Stimulated activated CD8-positive, alpha-beta memory T cell treated with anti-CD3 and anti-CD28 coated beads, Interleukin-4, amount 100 ng/mL, for 1 hour (primary cell): ENCODE results near the gene DOCK1.

Source experiments
- DNase-seq, 2 donors: peaks; one replicate each; pipeline ENCODE4 v3.0.0-alpha.2; 2020; ENCODE audit warnings: low read depth in 2 of 2, low spot score in 1 of 2

The DOCK1 gene

GRCh38 chr10:126949161-126949503 lies 43.9 kb downstream of the DOCK1 start:
- DNase-seq: no peak

GRCh38 chr10:126950401-126951105 lies 45.3 kb downstream of the DOCK1 start:
- no peak for DNase-seq

GRCh38 chr10:126953886-126954285 lies 48.7 kb downstream of the DOCK1 start:
- no peak for DNase-seq

- no peak for DNase-seq
Observed at GRCh38 chr10:126955396-126955795, 50.2 kb downstream of the DOCK1 start.

- no peak for DNase-seq
Observed at GRCh38 chr10:126955934-126956711, 50.9 kb downstream of the DOCK1 start.

- DNase-seq: no peak
Observed at GRCh38 chr10:126956712-126957108, 51.5 kb downstream of the DOCK1 start.

GRCh38 chr10:126957111-126957510 lies 51.9 kb downstream of the DOCK1 start:
- DNase-seq: no peak

GRCh38 chr10:126959431-126959830 lies 54.2 kb downstream of the DOCK1 start:
- no peak for DNase-seq

GRCh38 chr10:126959906-126960685 lies 54.9 kb downstream of the DOCK1 start:
- DNase-seq: no peak

GRCh38 chr10:126963354-126963753 lies 58.1 kb downstream of the DOCK1 start:
- no peak for DNase-seq

- DNase-seq: no peak
Observed at GRCh38 chr10:126964190-126964589, 59.0 kb downstream of the DOCK1 start.

- DNase-seq: no peak
Observed at GRCh38 chr10:126966938-126967337, 61.7 kb downstream of the DOCK1 start.

- no peak for DNase-seq
Observed at GRCh38 chr10:126969310-126969709, 64.1 kb downstream of the DOCK1 start.

GRCh38 chr10:126972635-126973414 lies 67.6 kb downstream of the DOCK1 start:
- DNase-seq: no peak

- no peak for DNase-seq
Observed at GRCh38 chr10:126975221-126975620, 70.0 kb downstream of the DOCK1 start.

GRCh38 chr10:126977216-126977615 lies 72.0 kb downstream of the DOCK1 start:
- no peak for DNase-seq

- no peak for DNase-seq
Observed at GRCh38 chr10:126979311-126979710, 74.1 kb downstream of the DOCK1 start.

- DNase-seq: no peak
Observed at GRCh38 chr10:126993208-126993607, 88.0 kb downstream of the DOCK1 start.

GRCh38 chr10:126997801-126998590 lies 92.8 kb downstream of the DOCK1 start:
- no peak for DNase-seq

- no peak for DNase-seq
Observed at GRCh38 chr10:127000598-127000997, 95.4 kb downstream of the DOCK1 start.
